Measurements from ENCODE around the gene ACTL7B. TPM values are rescaled to one million over a fixed set of nuclear protein-coding genes. Genes with fewer than 3 reads are reported as not detected.
"Not testable (repeated sequence)": the region's sequence is repeated elsewhere in the genome, so short reads cannot be mapped to it uniquely, and the experiment has no call there.

The ACTL7B gene
- total and polyA plus RNA-seq, 2 of the 8 experiments (the other 6 are each of a cell fraction or from before 2014, with no cell fraction given) = not detected

GRCh38 chr9:108839561-108839960 lies 16.2 kb downstream of the ACTL7B start:
- H3K4me3 ChIP-seq (ENCODE audit: extremely low read depth in 1 of 4, insufficient read depth in 2 of 4, low read depth in 3 of 4, low read length in 4 of 4); H3K36me3 ChIP-seq (ENCODE audit: control insufficient read depth in 2 of 4, insufficient read depth in 4 of 4, low read length in 3 of 4); FAIRE-seq; DNase-seq (ENCODE audit: low read depth in 1 of 2, low spot score in 2 of 2); H3K79me1 ChIP-seq (ENCODE audit: low read depth, low read length); H3K9me3 ChIP-seq (ENCODE audit: insufficient read depth in 2 of 2, low read depth in 1 of 2, low read length in 1 of 2); H2BK120ac ChIP-seq (replicated peaks; ENCODE audit: low read depth, low read length); H3K4ac ChIP-seq (replicated peaks; ENCODE audit: insufficient read length, low read depth, low read length); H2AK5ac ChIP-seq (ENCODE audit: low read depth, low read length); H2AFZ ChIP-seq (ENCODE audit: low read length); H3K23me2 ChIP-seq (ENCODE audit: low read depth, low read length); H3K9ac ChIP-seq (replicated peaks in 1 of 4; ENCODE audit: extremely low read depth in 1 of 4, low read depth in 3 of 4, low read length in 3 of 4); H3K23ac ChIP-seq (ENCODE audit: insufficient read length); H4K91ac ChIP-seq (replicated peaks; ENCODE audit: insufficient read length, low read length); H4K5ac ChIP-seq (ENCODE audit: insufficient read length, low read depth, low read length); POLR2A ChIA-PET (ENCODE audit: partially characterized antibody); H3K56ac ChIP-seq (replicated peaks; ENCODE audit: insufficient read length, low read depth, low read length); H4K20me1 ChIP-seq (replicated peaks in 1 of 2; ENCODE audit: control insufficient read depth in 1 of 2, insufficient read depth in 2 of 2, low read length in 2 of 2); H3K4me1 ChIP-seq (replicated peaks in 1 of 4; ENCODE audit: control insufficient read depth in 3 of 4, insufficient read depth in 4 of 4, low read length in 3 of 4); H3K79me2 ChIP-seq (ENCODE audit: control insufficient read depth in 1 of 2, insufficient read depth in 2 of 2, low read length in 2 of 2); H2BK15ac ChIP-seq (ENCODE audit: low read length); H3K18ac ChIP-seq (ENCODE audit: extremely low read depth, low read length); H2BK5ac ChIP-seq (ENCODE audit: low read depth, low read length); H3K14ac ChIP-seq (ENCODE audit: insufficient read length); H3K27me3 ChIP-seq (replicated peaks in 1 of 4; ENCODE audit: control insufficient read depth in 3 of 4, extremely low read depth in 1 of 4, insufficient read depth in 3 of 4, low read length in 3 of 4); H2BK12ac ChIP-seq (ENCODE audit: low read depth, low read length); H4K8ac ChIP-seq (ENCODE audit: extremely low read depth, insufficient read depth, low read length); H3K4me2 ChIP-seq (ENCODE audit: insufficient read depth in 1 of 2, low read depth in 2 of 2, low read length in 2 of 2); H3K27ac ChIP-seq (ENCODE audit: low read depth, low read length); H2BK20ac ChIP-seq (ENCODE audit: low read length): not testable (repeated sequence)
- CTCF ChIA-PET (ENCODE audit: partially characterized antibody) = interaction anchor here (0.6 kb wide), 1 partner anchor 27 kb away, joined by 4 read pairs; no protein-coding TSS in a partner anchor
- 0 out of 2 replicates have a peak, but pooled peaks have one; percentile 35 for TF ChIP-seq KDM1A (IDR thresholded peaks at IDR 0.05; ENCODE audit: borderline replicate concordance, low read length)
- WGBS, 2 experiments (ENCODE audit: extremely low coverage in 1 of 2, insufficient coverage in 1 of 2, insufficient read length in 1 of 2, insufficient replicate concordance in 2 of 2, low coverage in 1 of 2, low lambda C conversion rate in 2 of 2, missing lambda C conversion rate in 1 of 2) = 90% methylated on average over 5 of the region's 5 CpGs; no CpG with 5 or more reads in 1 of the 2 experiments
